Measurements from ENCODE around the gene ZNF598. TPM values are rescaled to one million over a fixed set of nuclear protein-coding genes. Genes with fewer than 3 reads are reported as not detected.

ZNF598 gene
- total RNA-seq, 3 donors from 2014 or later (not counting 1 experiment from before 2014, with no cell fraction given), result 56.1 to 71.6 (median 58.2) TPM

DNA sequence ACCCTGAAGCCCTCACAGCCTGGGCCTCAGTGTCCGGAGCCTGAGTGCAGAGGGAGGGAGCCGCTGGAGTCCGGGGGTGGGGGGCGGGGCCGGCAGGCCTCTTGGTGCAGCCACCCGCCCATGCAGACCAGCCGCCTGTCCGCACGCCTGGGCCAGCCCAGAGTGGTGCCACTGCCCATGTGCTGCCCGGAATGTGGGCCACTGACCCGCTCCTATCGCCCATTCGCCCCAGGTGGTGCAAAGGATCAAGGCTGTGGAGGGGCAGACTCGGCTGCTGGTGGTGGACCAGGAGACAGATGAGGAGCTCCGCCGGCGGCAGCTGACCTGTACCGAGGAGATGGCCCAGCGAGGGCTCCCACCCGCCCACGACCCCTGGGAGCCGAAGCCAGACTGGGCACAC is 19.7 kb upstream of the ZNF598 start:
- ATAC-seq, result no peak
- Mint-ChIP-seq H3K27me3 (ENCODE audit: low read depth in 2 of 2) (no peaks in the 10 kb centered on the region), H3K9me3 (no peaks in the 10 kb centered on the region), H3K4me3 (no peak overlapping the region), H3K4me1 (peaks cover 0 to 5% of the 10 kb centered on the region in 2 donors), H3K36me3 (no peaks in the 10 kb centered on the region), H3K27ac (no peak overlapping the region)
- H3K27me3 ChIP-seq (ENCODE audit: control insufficient read depth, insufficient read depth, low read length), result peaks cover 5% of the 10 kb centered on the region
- peaks cover 15% of the 10 kb centered on the region for H3K4me1 ChIP-seq (ENCODE audit: control insufficient read depth, insufficient read depth, low read length)
- no peak overlapping the region for H3K4me3 ChIP-seq (ENCODE audit: low read length)
- TF ChIP-seq, protein P1, sequence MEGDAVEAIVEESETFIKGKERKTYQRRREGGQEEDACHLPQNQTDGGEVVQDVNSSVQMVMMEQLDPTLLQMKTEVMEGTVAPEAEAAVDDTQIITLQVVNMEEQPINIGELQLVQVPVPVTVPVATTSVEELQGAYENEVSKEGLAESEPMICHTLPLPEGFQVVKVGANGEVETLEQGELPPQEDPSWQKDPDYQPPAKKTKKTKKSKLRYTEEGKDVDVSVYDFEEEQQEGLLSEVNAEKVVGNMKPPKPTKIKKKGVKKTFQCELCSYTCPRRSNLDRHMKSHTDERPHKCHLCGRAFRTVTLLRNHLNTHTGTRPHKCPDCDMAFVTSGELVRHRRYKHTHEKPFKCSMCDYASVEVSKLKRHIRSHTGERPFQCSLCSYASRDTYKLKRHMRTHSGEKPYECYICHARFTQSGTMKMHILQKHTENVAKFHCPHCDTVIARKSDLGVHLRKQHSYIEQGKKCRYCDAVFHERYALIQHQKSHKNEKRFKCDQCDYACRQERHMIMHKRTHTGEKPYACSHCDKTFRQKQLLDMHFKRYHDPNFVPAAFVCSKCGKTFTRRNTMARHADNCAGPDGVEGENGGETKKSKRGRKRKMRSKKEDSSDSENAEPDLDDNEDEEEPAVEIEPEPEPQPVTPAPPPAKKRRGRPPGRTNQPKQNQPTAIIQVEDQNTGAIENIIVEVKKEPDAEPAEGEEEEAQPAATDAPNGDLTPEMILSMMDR (IDR thresholded peaks at IDR 0.05), result no peak
- H3K9me3 ChIP-seq (ENCODE audit: control insufficient read depth, insufficient read depth, low read length), result no peaks in the 10 kb centered on the region
- H3K27ac ChIP-seq (ENCODE audit: low read length), result no peak overlapping the region
- intact Hi-C loops (cut with micrococcal nuclease), result loop anchor here (10.0 kb wide), 1 partner anchor 235 kb away; the partner anchor contains the start of gene RNPS1
- no peak for DNase-seq
- WGBS (ENCODE audit: insufficient coverage), result 94% methylated on average over 22 of the region's 22 CpGs
- H3K36me3 ChIP-seq (ENCODE audit: control insufficient read depth, insufficient read depth, low read length), result no peaks in the 10 kb centered on the region

DNA sequence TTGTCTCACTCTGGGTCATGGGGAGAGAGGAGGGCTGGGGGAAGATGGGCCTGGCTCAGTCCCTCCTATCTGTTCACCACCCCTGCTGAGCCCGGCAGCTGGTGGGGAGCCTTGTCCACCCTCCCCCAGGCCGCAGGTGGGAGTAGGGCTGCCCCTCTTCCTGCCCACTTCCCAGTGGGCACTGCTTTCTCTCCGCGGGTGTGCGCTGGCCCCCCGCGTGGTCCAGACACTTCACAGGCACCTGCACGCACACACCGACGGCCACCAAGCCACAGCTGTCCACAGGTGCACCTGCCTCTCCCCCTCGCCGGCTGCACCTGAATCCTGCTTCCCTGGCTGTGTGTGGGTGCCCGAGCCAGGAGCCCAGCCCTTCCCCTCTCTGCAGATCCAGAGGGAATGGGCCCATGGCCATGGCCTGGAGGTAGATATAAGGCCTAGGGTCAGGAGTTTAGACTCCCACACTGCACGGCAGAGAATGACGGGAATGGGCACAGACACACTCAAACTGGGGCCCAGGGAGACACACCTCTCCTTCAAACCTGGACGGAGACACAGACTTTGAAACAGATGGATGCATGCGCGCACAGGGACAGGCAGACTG is 19.1 kb upstream of the ZNF598 start:
- intact Hi-C loops (cut with micrococcal nuclease), result loop anchor here (10.0 kb wide), 1 partner anchor 236 kb away; the partner anchor contains the start of gene RNPS1
- TF ChIP-seq, protein P1 (IDR thresholded peaks at IDR 0.05), result no peak

DNA sequence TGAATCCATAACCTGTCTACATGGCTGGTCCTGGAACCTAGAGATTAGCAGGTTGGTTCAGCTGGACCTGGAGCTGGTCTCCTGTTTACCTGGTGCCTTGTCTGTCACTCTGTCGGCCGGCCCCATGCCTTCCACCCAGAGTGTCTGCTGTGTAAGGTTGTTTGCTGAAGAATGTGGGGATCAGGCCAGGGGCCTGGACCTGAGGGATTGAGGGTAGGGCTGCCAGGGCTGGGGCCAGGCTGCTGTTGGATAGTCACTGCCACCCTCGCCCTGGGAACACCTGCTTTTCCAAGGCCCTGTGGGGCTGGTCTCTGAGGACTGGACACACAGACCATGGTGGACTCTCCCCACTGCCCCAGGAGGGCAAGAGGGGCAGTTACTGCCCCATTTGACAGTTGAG is 18.5 kb upstream of the ZNF598 start:
- Histone ChIP-seq H3K4me3 (ENCODE audit: low read length) (no peak overlapping the region), H3K9me3 (ENCODE audit: control insufficient read depth, insufficient read depth, low read length) (no peaks in the 10 kb centered on the region), H3K36me3 (ENCODE audit: control insufficient read depth, insufficient read depth, low read length) (no peaks in the 10 kb centered on the region), H3K27ac (ENCODE audit: low read length) (no peak overlapping the region), H3K27me3 (ENCODE audit: control insufficient read depth, insufficient read depth, low read length) (peaks cover 5% of the 10 kb centered on the region), H3K4me1 (ENCODE audit: control insufficient read depth, insufficient read depth, low read length) (peaks cover 24% of the 10 kb centered on the region)
- Mint-ChIP-seq H3K9me3 (no peaks in the 10 kb centered on the region), H3K4me1 (peaks cover 4 to 13% of the 10 kb centered on the region in 2 donors), H3K4me3 (peak overlapping the region; percentile 78), H3K27ac (no peak overlapping the region), H3K36me3 (no peaks in the 10 kb centered on the region), H3K27me3 (ENCODE audit: low read depth in 2 of 2) (no peaks in the 10 kb centered on the region)
- TF ChIP-seq, protein P1 (IDR thresholded peaks at IDR 0.05), result no peak
- no peak for ATAC-seq
- intact Hi-C loops (cut with micrococcal nuclease), result loop anchor here (10.0 kb wide), 1 partner anchor 237 kb away; the partner anchor contains the start of gene RNPS1
- 86% methylated on average over 3 of the region's 3 CpGs for WGBS (ENCODE audit: insufficient coverage)
- DNase-seq, result no peak

More for the DNA sequence above, 19.1 kb upstream of the ZNF598 start:
- Histone ChIP-seq H3K4me1 (ENCODE audit: control insufficient read depth, insufficient read depth, low read length) (peaks cover 18% of the 10 kb centered on the region), H3K36me3 (ENCODE audit: control insufficient read depth, insufficient read depth, low read length) (no peaks in the 10 kb centered on the region), H3K27me3 (ENCODE audit: control insufficient read depth, insufficient read depth, low read length) (peaks cover 5% of the 10 kb centered on the region), H3K27ac (ENCODE audit: low read length) (no peak overlapping the region), H3K9me3 (ENCODE audit: control insufficient read depth, insufficient read depth, low read length) (no peaks in the 10 kb centered on the region), H3K4me3 (ENCODE audit: low read length) (no peak overlapping the region)
- Mint-ChIP-seq H3K27ac (no peak overlapping the region), H3K9me3 (no peaks in the 10 kb centered on the region), H3K27me3 (ENCODE audit: low read depth in 2 of 2) (no peaks in the 10 kb centered on the region), H3K4me1 (peaks cover 0 to 8% of the 10 kb centered on the region in 2 donors), H3K36me3 (no peaks in the 10 kb centered on the region), H3K4me3 (no peak overlapping the region)
- ATAC-seq, result no peak
- 88% methylated on average over 18 of the region's 18 CpGs for WGBS (ENCODE audit: insufficient coverage)
- no peak for DNase-seq

Data from natural killer cell (primary cell).